HL-60 (cell line): ENCODE results near the gene PARP3.

Source experiments
- DNase-seq, 2 experiments: peaks; one replicate each; pipeline ENCODE4 v3.0.0-alpha.2; 2010 to 2020; ENCODE audit warnings: low read depth in 1 of 2, low spot score in 1 of 2
- H3K27ac ChIP-seq: fragments of 250-450 bp; sonication (Bioruptor Pico); replicated peaks from 2 replicates; pipeline ENCODE4 v1.5.1; 2020; ENCODE audit warnings: mild to moderate bottlenecking, moderate library complexity
- H3K27me3 ChIP-seq: fragments of 250-450 bp; sonication (Bioruptor Pico); 2 replicates; pipeline ENCODE4 v1.5.1; 2021; ENCODE audit warnings: mild to moderate bottlenecking, moderate library complexity; ENCODE audit not compliant: insufficient read depth, poor library complexity, severe bottlenecking
- H3K4me3 ChIP-seq: replicated peaks from 2 replicates; pipeline ENCODE4 v1.5.1; 2011; ENCODE audit warnings: mild to moderate bottlenecking, control low read depth, low read length; ENCODE audit not compliant: insufficient read depth
- GABPA ChIP-seq: IDR thresholded peaks from 2 replicates; pipeline ENCODE4 v1.6.1; 2012; ENCODE audit warnings: low read depth
- POLR2AphosphoS5 ChIP-seq: IDR thresholded peaks from 2 replicates; pipeline ENCODE4 v1.6.1; 2012; ENCODE audit warnings: low read depth
- REST ChIP-seq: IDR thresholded peaks from 2 replicates; pipeline ENCODE4 v1.6.1; 2012; ENCODE audit warnings: low read depth; ENCODE audit not compliant: insufficient replicate concordance
- SPI1 ChIP-seq: IDR thresholded peaks from 2 replicates; pipeline ENCODE4 v1.6.1; 2012; ENCODE audit warnings: low read depth, mild to moderate bottlenecking, borderline replicate concordance
- TF ChIP-seq, protein P1 (sequence below): IDR thresholded peaks from one replicate; pipeline ENCODE4 v1.5.1; 2011; ENCODE audit warnings: low read length, control low read depth, inconsistent platforms; ENCODE audit not compliant: insufficient read depth

PARP3 gene

DNA sequence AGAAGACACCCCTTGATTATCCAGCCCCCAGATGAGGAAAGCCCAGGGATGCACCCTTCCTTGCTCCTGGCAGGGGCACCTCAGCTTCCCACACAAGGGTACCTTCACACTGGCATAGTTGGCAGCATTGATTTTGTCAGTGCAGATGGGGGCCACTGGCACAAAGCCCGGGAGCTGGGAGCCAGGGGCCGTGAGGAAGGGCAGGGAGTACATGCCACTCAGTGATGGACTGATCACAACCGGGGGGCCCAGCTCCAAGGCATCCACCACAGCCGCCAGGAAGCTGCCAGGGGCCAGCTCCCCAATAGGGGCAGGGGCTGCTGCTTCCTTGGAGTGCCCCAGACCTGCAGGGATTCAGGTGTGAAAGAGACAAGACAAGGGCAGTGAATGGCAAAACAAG lies 27.7 kb downstream of the PARP3 start:
- DNase-seq = no peak
- H3K4me3 ChIP-seq = no peak overlapping the region
- no peak for TF ChIP-seq SPI1
- no peak for TF ChIP-seq REST
- TF ChIP-seq POLR2AphosphoS5 = no peak
- TF ChIP-seq, protein P1, sequence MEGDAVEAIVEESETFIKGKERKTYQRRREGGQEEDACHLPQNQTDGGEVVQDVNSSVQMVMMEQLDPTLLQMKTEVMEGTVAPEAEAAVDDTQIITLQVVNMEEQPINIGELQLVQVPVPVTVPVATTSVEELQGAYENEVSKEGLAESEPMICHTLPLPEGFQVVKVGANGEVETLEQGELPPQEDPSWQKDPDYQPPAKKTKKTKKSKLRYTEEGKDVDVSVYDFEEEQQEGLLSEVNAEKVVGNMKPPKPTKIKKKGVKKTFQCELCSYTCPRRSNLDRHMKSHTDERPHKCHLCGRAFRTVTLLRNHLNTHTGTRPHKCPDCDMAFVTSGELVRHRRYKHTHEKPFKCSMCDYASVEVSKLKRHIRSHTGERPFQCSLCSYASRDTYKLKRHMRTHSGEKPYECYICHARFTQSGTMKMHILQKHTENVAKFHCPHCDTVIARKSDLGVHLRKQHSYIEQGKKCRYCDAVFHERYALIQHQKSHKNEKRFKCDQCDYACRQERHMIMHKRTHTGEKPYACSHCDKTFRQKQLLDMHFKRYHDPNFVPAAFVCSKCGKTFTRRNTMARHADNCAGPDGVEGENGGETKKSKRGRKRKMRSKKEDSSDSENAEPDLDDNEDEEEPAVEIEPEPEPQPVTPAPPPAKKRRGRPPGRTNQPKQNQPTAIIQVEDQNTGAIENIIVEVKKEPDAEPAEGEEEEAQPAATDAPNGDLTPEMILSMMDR = no peak
- no peak overlapping the region for H3K27ac ChIP-seq
- H3K27me3 ChIP-seq = peaks cover 16% of the 10 kb centered on the region

DNA sequence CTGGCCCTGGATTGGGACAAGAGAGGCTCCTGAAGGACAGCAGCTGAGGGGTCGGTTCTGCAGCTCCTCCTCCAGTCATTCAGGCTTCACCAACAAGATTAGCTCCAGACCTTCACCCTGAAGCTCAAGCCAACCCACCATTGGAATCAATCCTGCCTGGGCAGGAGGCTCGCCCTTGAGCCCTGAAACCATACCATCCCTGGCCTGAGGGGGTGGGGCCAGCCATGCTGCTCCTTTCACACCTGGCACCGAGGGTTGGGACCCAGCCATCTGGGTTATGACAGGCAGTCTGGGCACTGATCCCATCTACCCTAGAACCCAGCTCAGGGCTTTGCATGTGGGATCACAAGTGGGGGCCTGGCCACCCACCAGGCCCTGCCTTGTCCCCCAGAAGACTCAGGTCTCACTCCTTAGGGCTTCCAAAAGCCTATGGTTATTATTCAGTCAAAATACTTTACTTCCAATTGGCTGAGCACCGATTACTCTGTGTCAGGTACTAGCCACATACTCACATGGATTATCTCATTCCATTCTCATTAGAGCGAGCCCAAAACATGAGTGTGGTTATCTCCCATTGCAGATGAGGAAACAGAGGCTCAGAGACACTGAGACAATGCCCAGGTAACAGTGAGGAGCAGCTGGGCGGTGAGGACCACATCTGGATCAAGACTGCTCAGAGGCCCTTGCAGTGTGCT lies 28.6 kb downstream of the PARP3 start:
- no peak overlapping the region for H3K27ac ChIP-seq
- TF ChIP-seq GABPA (no peak), REST (no peak), POLR2AphosphoS5 (no peak), SPI1 (no peak)
- TF ChIP-seq, protein P1 = no peak
- H3K27me3 ChIP-seq = peaks cover 16% of the 10 kb centered on the region
- H3K4me3 ChIP-seq = no peak overlapping the region
- no peak for DNase-seq

- DNase-seq = no peak
- Histone ChIP-seq H3K27me3 (peaks cover 11% of the 10 kb centered on the region), H3K27ac (no peak overlapping the region), H3K4me3 (no peak overlapping the region)
- TF ChIP-seq GABPA (no peak), REST (no peak), SPI1 (no peak), POLR2AphosphoS5 (no peak)
- TF ChIP-seq, protein P1 = no peak
Measured at GRCh38 chr3:51971350-51971749, 29.2 kb downstream of the PARP3 start.
